Osteoblast (primary cell): ENCODE results near the gene DAPK1. TPM values are rescaled to one million over a fixed set of nuclear protein-coding genes. Genes with fewer than 3 reads are reported as not detected.
A peak's percentile ranks its signal among the peaks of the same experiment; 100 is the strongest.

Source experiments
- DNase-seq: peaks from one replicate; pipeline ENCODE4 v3.0.0; 2011; ENCODE audit warnings: low spot score, mixed read lengths; ENCODE audit not compliant: insufficient read length; ENCODE audit errors: missing footprints
- H2AFZ ChIP-seq: 2 replicates; pipeline ENCODE4 v1.6.0; 2011; ENCODE audit warnings: mild to moderate bottlenecking, low read length
- H3K27ac ChIP-seq: 2 replicates; pipeline ENCODE4 v1.5.1; 2011; ENCODE audit warnings: mild to moderate bottlenecking, low read depth, low read length, moderate library complexity
- H3K27me3 ChIP-seq: 2 replicates; pipeline ENCODE4 v1.6.0; 2012; ENCODE audit warnings: mild to moderate bottlenecking, control low read depth, inconsistent platforms, low read length, moderate library complexity; ENCODE audit not compliant: insufficient read depth
- H3K36me3 ChIP-seq: 2 replicates; pipeline ENCODE4 v1.5.1; 2011; ENCODE audit warnings: mild to moderate bottlenecking, low read length, control low read depth, moderate library complexity; ENCODE audit not compliant: insufficient read depth
- H3K4me1 ChIP-seq: 2 replicates; pipeline ENCODE4 v1.5.1; 2011; ENCODE audit warnings: mild to moderate bottlenecking, low read length, control low read depth, moderate library complexity; ENCODE audit not compliant: insufficient read depth
- H3K4me2 ChIP-seq: 2 replicates; pipeline ENCODE4 v1.6.0; 2011; ENCODE audit warnings: mild to moderate bottlenecking, low read length; ENCODE audit not compliant: insufficient read depth
- H3K4me3 ChIP-seq: fragments of 200-600 bp; sonication (generic); 3 replicates; pipeline ENCODE4 v1.5.1; 2012; ENCODE audit warnings: mild to moderate bottlenecking, low read length, inconsistent platforms; ENCODE audit not compliant: insufficient read depth
- H3K79me2 ChIP-seq: 2 replicates; pipeline ENCODE4 v1.6.0; 2012; ENCODE audit warnings: mild to moderate bottlenecking, low read length, control low read depth, inconsistent platforms; ENCODE audit not compliant: insufficient read depth
- H3K9me3 ChIP-seq: 2 replicates; pipeline ENCODE4 v1.5.1; 2011; ENCODE audit warnings: low read depth, low read length, control low read depth
- H4K20me1 ChIP-seq: 2 replicates; pipeline ENCODE4 v1.6.0; 2012; ENCODE audit warnings: mild to moderate bottlenecking, low read length, control low read depth; ENCODE audit not compliant: insufficient read depth
- total RNA-seq: library from RNA; depleted of rRNA; stranded (reverse); fragments of >200 nt; gene quantifications from 2 replicates; pipeline ENCODE4 v1.2.3, GENCODE V29; 2012
- TF ChIP-seq, protein P1 (sequence below): IDR thresholded peaks from 2 replicates; pipeline ENCODE4 v1.5.1; 2011; ENCODE audit warnings: mild to moderate bottlenecking, low read depth, low read length, moderate library complexity; ENCODE audit errors: extremely low read depth

Gene DAPK1
- total RNA-seq, 1 donor = 55.4 TPM

DNA sequence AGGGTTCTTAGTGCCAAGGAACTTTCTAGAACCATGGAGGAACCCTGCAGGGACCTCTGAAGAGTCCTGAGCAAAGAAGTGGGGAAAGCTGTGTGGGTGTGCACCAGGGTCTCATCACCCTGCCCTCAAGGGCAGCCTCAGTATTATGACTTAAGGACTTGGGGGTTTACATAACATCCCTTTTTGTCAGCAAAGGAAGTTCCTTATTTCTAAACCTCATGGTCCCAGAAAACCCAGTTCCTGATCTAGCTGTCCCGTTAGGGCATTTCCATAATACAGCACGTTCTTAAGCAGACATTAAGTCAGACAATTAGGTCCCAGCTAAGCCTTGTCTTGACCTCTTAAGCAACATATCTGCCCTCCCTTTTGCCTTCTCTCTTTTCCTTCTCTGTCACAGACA is 57.3 kb downstream of the DAPK1 start:
- Histone ChIP-seq H3K27me3 (no peaks in the 10 kb centered on the region), H2AFZ (no peak overlapping the region), H3K4me2 (no peak overlapping the region), H3K27ac (no peak overlapping the region), H4K20me1 (peaks cover 3% of the 10 kb centered on the region), H3K4me1 (no peaks in the 10 kb centered on the region), H3K36me3 (no peaks in the 10 kb centered on the region), H3K4me3 (no peak overlapping the region), H3K9me3 (no peaks in the 10 kb centered on the region), H3K79me2 (no peaks in the 10 kb centered on the region)
- no peak for DNase-seq
- TF ChIP-seq, protein P1, sequence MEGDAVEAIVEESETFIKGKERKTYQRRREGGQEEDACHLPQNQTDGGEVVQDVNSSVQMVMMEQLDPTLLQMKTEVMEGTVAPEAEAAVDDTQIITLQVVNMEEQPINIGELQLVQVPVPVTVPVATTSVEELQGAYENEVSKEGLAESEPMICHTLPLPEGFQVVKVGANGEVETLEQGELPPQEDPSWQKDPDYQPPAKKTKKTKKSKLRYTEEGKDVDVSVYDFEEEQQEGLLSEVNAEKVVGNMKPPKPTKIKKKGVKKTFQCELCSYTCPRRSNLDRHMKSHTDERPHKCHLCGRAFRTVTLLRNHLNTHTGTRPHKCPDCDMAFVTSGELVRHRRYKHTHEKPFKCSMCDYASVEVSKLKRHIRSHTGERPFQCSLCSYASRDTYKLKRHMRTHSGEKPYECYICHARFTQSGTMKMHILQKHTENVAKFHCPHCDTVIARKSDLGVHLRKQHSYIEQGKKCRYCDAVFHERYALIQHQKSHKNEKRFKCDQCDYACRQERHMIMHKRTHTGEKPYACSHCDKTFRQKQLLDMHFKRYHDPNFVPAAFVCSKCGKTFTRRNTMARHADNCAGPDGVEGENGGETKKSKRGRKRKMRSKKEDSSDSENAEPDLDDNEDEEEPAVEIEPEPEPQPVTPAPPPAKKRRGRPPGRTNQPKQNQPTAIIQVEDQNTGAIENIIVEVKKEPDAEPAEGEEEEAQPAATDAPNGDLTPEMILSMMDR = no peak

DNA sequence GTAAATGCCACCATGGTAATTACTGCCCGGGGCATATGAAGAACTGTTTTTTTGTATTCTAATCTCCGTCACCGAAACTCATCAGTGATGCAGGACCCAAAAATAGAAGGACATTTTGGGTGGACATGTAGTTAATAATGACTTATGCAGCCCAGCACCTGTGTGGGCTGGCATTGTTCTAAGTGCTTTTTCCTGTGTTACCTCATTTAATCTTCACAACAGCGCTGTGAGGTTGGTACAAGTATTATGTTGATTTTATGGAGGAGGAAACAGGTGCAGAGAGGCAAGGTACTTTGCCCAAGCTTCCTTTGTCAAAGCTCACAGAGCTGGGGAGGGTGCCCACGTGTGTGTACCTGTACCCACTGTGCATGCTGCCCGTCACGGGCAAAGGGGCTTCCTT is 58.4 kb downstream of the DAPK1 start:
- H3K79me2 ChIP-seq = no peaks in the 10 kb centered on the region
- H3K4me2 ChIP-seq = no peak overlapping the region
- DNase-seq = no peak
- H3K4me3 ChIP-seq = no peak overlapping the region
- TF ChIP-seq, protein P1 = no peak
- H3K4me1 ChIP-seq = no peaks in the 10 kb centered on the region
- no peak overlapping the region for H3K27ac ChIP-seq
- H4K20me1 ChIP-seq = peaks cover 3% of the 10 kb centered on the region
- H2AFZ ChIP-seq = no peak overlapping the region
- no peaks in the 10 kb centered on the region for H3K27me3 ChIP-seq
- H3K36me3 ChIP-seq = no peaks in the 10 kb centered on the region
- no peaks in the 10 kb centered on the region for H3K9me3 ChIP-seq

DNA sequence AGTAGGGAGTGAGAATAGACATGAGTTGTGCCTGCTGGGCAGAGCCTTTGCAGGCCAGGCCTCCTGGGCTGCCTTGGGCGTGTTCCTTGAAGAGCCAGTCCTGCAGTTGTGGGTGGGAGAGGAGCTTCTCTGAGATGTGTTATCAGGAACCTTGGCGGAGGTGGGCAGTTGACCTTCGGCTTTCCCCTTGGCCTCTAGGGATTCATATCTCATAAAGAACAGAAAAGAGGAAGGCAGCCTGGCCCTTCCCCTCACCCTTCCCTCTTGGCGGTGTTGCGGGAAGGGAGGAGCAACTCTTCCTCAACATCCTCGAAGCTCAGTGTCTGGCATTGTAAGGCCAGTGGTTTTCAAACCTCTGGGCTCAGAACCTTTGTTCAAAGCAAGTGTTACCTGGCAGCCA is 59.2 kb downstream of the DAPK1 start:
- Histone ChIP-seq H4K20me1 (peaks cover 3% of the 10 kb centered on the region), H3K36me3 (no peaks in the 10 kb centered on the region)
- TF ChIP-seq, protein P1 = no peak

DNA sequence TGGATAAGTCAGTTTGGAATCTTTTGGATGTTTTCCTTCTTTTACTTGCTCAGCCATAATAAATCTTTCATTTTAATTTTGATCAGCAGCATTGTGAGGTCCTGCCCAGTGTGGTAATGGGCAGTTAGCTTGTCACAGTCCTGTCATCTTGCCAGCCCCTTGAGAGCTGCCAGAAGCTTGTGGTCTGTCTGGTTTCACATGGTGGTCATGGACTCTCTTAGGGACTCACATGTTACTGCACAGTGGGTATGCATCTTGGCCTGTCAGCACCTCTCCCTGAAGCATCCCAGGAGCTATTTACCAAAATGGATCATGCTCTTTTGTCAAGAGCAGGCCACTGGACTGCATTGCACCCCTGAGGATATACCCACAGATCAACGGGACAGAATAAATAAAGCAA is 60.3 kb downstream of the DAPK1 start:
- Histone ChIP-seq H3K9me3 (no peaks in the 10 kb centered on the region), H2AFZ (no peak overlapping the region), H3K27ac (no peak overlapping the region), H4K20me1 (peaks cover 3% of the 10 kb centered on the region), H3K27me3 (no peaks in the 10 kb centered on the region), H3K4me3 (no peak overlapping the region), H3K4me2 (no peak overlapping the region), H3K4me1 (no peaks in the 10 kb centered on the region), H3K36me3 (no peaks in the 10 kb centered on the region), H3K79me2 (no peaks in the 10 kb centered on the region)
- TF ChIP-seq, protein P1 = no peak
- DNase-seq = peak; percentile 81

More for the DNA sequence above, 59.2 kb downstream of the DAPK1 start:
- no peaks in the 10 kb centered on the region for H3K4me1 ChIP-seq
- no peak overlapping the region for H2AFZ ChIP-seq
- no peak overlapping the region for H3K4me3 ChIP-seq
- no peak overlapping the region for H3K4me2 ChIP-seq
- no peak overlapping the region for H3K27ac ChIP-seq
- H3K79me2 ChIP-seq = no peaks in the 10 kb centered on the region
- H3K9me3 ChIP-seq = no peaks in the 10 kb centered on the region
- DNase-seq = peak; percentile 46
- H3K27me3 ChIP-seq = no peaks in the 10 kb centered on the region
